Erythroblast (primary cell): Measurements from ENCODE around the gene UGT1A5.

ENCODE experiments used
- DNase-seq, 2 experiments: peaks; one replicate each; lab custom pipeline; 2025; lab: John Stamatoyannopoulos, UW
- GATA1 ChIP-seq: IDR thresholded peaks from 2 replicates; pipeline ENCODE4 v1.6.1; 2011; ENCODE audit warnings: low read depth, mild to moderate bottlenecking, control low read depth, low read length, moderate library complexity
- POLR2A ChIP-seq: IDR thresholded peaks from 2 replicates; pipeline ENCODE4 v1.6.1; 2011; ENCODE audit warnings: mild to moderate bottlenecking, low read length

Gene UGT1A5

DNA sequence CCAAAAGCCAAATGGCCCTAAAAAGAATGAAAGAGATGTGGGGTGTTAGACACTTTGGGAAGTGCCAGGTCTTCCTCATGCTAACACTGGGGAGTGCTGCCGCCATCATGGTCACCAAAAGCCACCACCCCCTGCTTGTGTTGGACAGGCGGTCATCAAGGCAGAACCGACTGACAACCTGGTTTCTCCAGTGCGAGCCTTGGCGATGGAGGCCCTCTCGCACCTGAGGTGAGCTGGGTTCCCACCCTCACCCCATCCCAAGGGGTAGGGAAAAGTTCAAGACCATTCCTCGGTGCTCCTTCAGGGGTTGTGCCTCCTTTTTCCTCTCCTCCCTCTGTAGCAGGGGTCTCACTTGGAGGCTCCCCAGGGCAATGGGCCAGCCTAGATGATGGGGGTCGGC is 99.0 kb downstream of the UGT1A5 start:
- no peak for DNase-seq

DNA sequence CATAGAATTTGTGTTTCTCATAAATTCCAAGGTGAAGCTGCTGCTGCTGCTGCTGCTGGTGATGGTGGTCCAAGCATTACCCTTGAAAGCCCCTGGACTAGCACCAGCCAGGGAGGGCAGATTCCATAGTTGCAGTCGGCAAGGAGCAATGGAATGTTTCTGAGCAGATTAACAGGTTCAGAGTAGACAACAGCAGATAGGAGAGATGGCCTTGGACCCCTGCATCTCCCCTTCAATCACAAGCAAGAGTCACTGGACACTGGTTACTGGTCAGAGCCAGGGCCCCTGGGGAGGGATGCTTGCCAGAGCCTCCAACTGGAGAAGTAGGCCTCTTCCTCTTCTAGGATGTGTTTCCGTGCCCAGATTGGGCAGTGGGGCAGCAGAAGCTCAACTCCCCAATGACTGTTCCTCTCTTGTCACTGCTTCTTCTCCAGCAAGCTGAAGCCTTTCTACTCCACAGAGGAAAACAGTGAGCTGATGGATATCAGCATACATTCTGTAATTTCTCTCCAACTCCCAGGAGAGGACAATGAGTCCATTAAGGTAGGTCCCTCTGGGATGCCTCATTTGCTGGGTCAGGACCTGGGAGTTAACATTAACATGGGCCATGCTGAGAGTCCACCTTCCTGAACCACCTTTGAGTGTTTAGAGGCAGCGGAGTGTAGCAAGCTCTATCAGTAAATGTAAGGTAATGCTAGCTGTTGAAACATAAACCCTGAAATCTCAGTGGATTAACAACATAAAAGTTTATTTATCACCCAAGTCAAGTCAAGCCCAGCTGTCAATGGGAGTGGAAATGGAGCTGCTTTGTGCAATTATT is 100.7 kb downstream of the UGT1A5 start:
- TF ChIP-seq POLR2A = no peak
- no peak for TF ChIP-seq GATA1
- DNase-seq = no peak

More for the DNA sequence above, 99.0 kb downstream of the UGT1A5 start:
- no peak for TF ChIP-seq GATA1
- TF ChIP-seq POLR2A = no peak

DNA sequence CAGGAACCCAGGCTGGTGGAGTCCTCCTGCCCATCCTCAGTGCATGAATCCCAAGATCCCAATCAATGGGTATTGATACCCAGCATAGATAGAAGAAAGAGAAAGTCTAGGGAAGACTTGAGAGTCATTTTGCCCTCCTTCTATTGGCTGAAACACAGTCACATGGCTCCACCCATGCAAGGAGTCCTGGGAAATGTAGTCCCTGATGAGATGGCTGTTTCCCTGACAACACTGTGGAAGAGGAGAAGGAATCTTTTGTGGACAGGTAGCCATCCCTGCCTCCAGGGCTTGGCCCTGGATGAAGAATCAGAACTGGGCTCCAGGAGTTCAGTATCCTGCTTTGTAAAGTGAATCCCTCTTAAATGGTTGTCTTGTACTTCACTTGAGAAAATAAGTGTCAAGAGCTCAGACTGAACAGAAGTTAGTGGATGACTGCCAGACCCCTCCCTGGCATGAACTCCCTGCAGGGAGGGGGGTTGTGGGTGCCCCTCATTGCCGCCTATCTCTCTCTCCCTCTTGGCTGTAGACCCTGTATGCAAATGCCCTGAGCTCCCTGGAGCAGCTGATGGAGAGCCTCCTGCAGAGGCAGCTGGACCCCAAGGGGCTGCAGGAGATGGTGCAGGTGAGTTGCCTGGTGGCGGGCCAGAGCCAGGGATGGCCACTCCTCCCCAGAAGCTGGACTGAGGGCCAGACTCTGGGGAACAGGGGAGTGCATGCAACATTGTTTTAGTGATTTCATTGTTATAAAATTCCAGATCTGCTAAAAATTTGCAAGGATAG is 101.5 kb downstream of the UGT1A5 start:
- TF ChIP-seq GATA1 (no peak), POLR2A (no peak)
- no peak for DNase-seq

DNA sequence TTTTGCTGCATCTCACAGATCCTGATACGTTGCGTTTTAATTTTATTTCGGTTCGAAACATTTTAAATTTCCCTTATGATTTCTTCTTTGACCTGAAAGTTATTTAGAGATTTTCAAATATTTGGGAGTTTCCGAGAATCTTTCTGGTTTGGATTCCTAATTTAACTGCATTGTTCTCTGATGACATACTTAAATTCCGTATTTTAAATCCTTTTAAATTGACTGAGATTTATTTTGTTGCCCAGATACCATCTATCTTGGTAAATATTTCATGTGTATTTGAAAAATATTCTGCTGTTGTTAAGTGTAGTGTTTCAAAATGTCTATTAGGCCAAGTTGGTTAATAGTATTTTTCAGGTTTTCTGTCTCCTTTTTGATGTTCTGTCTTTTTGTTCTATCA is 103.2 kb downstream of the UGT1A5 start:
- TF ChIP-seq POLR2A (no peak), GATA1 (no peak)
- DNase-seq = no peak

DNA sequence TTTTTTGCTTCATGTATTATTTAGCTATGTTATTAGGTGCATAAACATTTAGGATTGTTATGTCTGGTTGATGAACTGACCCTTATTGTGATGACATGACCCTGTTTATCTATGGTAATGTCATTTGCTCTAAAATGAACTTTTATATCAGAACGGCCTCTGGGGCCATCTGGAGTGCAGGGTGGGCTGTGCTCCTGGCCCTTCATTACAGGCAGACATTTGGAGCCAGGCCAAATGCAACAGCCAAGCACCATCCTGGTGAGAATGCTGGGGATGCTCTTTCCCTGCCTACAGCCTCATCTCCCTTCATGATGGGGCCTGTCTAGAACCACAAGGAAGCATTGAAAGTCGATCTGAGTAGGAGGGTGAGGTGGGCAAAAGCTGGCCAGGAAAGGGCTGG is 103.6 kb downstream of the UGT1A5 start:
- no peak for TF ChIP-seq POLR2A
- TF ChIP-seq GATA1 = no peak

DNA sequence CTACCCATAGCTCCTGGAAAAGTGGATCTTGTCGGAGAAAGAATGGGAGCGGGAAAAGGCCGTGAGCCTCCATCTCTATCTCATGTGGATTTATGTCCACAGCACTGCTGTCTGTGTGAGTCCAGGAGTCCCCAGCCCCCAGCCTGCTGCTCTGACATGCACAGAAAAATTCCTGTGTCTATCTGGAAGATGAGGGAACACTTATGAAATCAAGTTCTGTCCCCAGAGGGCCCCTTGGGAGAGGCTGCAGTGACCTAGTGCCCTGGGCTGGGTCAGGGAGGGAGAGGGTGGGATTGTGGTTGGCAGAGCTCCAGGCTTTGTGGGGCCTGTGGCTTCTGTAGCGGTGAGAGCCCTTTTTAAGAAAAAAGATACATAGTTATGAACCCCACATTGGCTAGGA is 104.1 kb downstream of the UGT1A5 start:
- DNase-seq = no peak

More for the DNA sequence above, 103.6 kb downstream of the UGT1A5 start:
- no peak for DNase-seq

DNA sequence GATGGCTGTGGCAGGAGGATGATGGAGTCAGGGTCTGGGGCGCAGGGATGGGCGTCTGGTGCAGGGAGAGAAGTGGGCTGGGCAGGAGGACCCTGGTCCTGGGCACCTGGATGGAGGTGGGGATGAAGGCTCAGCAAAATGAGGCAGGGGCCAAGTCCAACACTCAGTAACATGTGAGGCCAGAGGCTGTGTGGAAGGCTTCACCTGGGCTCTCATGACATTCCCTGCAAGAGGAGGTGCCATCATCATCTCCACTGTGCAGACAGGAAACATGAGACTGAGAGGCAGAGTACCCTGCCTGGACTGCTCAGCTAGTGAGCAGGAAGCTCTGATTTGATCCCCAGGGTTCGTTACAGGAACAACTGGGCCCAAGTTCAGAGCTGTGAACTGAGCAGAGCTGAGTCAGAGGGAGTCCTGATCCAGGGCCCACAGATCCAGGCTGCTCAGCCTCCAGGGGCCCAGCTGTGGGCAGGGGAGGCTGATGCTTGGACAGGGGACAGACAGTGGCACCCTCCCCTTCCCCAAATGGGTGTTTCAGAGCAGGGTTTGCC is 104.7 kb downstream of the UGT1A5 start:
- DNase-seq = no peak
- TF ChIP-seq POLR2A (no peak), GATA1 (no peak)

More for the DNA sequence above, 104.1 kb downstream of the UGT1A5 start:
- TF ChIP-seq POLR2A (no peak), GATA1 (no peak)

DNA sequence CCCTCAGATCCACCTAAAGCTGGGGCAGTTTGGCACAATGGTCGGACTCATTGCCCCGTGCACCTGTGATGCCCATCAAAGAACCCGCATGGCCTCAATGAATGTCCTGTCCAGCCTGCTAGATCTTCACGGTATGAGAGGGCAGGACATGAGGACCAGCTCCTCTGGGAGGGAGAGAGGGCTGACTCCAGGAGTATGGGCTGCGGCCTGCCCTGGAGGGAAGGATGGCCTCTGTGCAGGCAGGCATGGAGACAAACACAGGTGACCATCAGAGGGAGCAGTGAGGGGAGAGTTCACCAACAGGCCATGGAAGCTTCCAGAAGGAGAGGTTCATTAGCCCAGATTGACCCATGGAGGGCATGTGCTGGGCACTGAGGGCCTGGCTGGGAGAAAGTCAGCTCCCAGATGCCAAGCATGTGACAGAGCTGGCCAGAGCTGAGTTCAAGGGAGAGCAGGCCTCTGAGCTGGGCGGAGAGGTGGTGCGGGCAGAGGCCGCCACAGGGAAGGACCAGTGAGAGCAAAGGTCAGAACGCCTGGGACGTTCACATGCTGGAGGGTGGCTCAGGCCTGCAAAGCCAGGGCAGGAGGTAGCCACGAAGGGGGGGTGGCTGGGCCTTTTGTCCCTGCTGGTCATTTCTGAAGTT is 105.4 kb downstream of the UGT1A5 start:
- no peak for DNase-seq
- no peak for TF ChIP-seq GATA1
- TF ChIP-seq POLR2A = no peak

DNA sequence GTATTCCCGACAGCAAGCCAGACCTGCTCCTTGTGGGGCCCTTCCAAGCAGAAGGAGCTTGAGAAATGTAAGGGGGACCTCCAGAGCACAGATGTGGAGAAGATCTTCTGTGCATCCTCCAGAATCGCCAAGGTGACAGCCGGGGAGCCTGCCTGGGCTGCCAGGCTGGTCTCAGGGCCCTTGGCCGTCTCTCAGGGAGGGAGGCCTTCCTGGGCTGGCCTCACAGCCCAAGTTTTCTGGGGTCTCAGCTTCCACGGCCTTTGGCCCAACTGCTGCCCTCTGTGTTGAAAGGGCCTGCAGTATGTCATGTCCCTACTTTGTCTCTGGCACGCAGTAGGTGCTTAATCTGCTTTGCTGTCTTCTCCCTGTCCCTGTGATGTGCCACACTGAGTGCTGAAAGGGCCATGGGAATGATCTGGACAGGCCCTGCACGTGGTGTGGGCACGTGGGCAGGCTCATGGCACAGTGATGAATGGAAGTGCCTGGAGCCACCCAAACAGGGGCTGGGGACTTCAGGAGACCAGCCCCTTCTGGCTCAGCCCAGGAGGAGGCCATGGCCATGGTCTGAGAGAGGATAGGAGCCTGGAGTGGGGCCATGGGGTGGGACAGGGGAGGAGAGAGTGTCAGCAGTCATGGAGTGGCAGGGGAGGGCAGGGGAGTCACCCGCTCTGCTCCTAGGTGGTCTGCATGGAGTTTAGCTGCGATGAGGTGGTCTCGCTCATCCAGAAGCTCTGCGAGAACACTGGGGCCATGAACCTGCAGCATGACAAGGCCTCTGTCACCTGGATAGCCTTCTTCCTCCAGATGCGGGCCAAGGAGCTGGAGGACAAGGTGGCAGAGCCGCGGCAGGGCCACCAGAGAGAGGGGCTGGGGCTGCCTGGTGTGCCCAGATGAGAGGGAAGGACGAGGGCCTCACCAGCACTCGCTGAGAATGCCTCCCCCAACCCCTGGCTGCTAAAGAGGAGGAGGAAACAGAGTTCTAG is 106.2 kb downstream of the UGT1A5 start:
- TF ChIP-seq GATA1 (no peak), POLR2A (no peak)
- DNase-seq = no peak

DNA sequence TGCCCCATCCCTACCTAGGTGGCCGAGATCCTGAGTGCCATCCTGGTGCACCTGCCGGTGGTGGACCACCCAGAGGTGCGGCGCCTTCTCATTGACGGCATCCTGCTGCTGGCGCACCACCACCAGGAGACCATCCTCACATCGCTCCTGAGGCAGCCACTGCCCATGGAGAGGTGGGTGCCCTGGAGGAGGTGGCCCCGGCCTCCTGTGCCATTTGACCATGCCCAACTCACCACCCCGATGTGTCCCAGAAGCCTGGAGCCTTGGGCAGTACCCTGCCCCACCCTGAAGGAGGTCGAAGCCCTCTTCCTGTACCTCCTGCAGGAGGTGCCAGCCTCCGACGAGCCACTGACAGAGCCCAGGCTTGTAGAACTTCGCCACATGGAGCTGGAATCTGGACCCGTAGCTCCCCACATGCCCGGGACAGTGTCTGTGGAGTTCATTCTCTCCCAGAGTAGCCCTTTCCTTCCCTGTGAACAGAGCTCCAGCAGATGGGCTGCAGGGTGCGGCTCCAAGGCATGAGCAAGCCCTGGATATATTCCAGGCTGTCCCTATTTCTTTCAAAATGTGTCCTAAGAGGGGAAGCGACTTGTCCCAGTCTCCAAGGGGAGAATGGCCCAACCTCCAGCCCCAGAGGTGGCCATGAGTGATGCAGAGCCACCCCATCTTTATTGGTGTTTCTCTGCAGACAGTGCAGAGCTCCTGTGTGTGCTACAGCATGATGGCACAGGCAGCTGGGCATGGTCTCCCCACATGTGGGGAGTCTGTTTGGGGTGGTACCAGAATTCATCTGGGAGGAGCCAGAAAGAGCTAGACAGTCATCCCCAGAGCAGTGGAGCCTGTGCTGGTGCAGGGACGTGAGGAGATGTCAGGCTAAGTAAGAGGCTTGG is 107.4 kb downstream of the UGT1A5 start:
- DNase-seq = no peak
- TF ChIP-seq POLR2A = no peak
- TF ChIP-seq GATA1 = no peak

DNA sequence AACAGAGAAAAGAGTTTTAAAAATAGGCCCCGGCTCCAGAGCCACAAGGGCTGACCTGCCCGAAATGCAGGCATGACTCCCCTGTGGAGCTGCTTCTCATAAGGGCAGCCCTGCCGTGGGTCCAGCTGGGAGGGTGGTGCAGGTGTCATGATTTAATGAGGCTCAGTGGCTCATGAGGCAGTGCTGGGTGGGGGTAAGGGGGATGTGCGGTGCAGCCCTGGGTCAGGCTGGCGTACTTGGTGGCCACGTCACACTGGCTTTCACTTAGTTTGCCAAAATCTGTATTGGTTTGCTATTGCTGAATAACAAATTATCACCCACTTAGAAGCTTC is 108.0 kb downstream of the UGT1A5 start:
- DNase-seq = no peak
- no peak for TF ChIP-seq POLR2A
- no peak for TF ChIP-seq GATA1

DNA sequence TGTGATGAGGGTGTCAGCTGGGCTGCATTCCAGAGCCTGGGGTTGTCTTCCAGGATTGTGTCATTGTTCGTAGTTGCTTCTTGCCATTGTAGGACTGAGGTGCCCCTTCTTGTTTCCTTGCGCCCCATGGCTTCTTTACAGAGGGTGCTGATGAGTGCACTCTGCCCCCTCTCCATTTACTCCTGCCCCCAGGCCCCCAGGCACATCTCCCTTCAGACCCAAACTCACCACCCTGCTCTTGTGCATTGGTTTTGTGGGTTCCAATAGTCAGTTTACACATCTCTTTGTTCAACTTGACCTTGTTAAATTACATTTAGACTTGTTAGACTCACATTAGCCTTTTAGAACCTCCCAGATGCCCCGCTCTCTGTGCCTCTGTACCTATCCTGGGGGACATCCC is 108.5 kb downstream of the UGT1A5 start:
- TF ChIP-seq GATA1 (no peak), POLR2A (no peak)
- no peak for DNase-seq
